ENCODE data around the gene MYH11.

DNA sequence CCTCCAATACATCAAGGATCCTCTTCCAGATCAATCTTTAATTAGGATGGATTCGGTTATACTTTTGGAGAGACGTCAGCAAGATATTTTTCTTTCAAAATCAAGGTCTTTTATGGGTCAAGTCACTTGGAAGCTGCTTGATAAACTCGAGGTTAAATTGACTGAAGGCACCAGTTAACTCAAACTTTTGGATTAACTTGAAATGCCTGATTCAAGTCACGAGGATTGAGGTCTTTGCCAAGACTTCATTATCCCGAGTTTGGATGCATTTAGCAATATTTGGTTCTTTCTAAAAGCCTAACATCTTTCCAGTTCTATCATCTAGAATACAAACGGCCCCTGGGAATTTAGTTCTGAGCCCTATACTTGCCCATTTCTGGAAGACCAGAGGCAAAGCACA lies 82.9 kb downstream of the MYH11 start:
- TF ChIP-seq POLR2A (IDR thresholded peaks at IDR 0.05) (no peak), POLR2AphosphoS5 (IDR thresholded peaks at IDR 0.05) (no peak)
- TF ChIP-seq, protein P1, sequence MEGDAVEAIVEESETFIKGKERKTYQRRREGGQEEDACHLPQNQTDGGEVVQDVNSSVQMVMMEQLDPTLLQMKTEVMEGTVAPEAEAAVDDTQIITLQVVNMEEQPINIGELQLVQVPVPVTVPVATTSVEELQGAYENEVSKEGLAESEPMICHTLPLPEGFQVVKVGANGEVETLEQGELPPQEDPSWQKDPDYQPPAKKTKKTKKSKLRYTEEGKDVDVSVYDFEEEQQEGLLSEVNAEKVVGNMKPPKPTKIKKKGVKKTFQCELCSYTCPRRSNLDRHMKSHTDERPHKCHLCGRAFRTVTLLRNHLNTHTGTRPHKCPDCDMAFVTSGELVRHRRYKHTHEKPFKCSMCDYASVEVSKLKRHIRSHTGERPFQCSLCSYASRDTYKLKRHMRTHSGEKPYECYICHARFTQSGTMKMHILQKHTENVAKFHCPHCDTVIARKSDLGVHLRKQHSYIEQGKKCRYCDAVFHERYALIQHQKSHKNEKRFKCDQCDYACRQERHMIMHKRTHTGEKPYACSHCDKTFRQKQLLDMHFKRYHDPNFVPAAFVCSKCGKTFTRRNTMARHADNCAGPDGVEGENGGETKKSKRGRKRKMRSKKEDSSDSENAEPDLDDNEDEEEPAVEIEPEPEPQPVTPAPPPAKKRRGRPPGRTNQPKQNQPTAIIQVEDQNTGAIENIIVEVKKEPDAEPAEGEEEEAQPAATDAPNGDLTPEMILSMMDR (IDR thresholded peaks at IDR 0.05) = no peak

All from breast epithelium (tissue), 3 donors.